Sigmoid colon (tissue), 7 donors: ENCODE measurements around the gene MVB12B. TPM values are rescaled to one million over a fixed set of nuclear protein-coding genes. Genes with fewer than 3 reads are reported as not detected.

ENCODE experiments used
- DNase-seq: peaks from one replicate; pipeline ENCODE4 v3.0.0-alpha.2; 2019
- H3K27ac ChIP-seq, 4 donors: fragments of 200-600 bp; sonication (generic); one replicate each; pipeline ENCODE4 v1.5.1; 2016 to 2019; ENCODE audit warnings: mild to moderate bottlenecking in 1 of 4
- H3K27me3 ChIP-seq, 3 donors: fragments of 200-600 bp; sonication (generic); one replicate each; pipeline ENCODE4 v1.5.1; 2019; ENCODE audit warnings: mild to moderate bottlenecking in 1 of 3
- H3K36me3 ChIP-seq, 4 donors: fragments of 200-600 bp; sonication (generic); one replicate each; pipeline ENCODE4 v1.5.1; 2016 to 2019
- H3K4me1 ChIP-seq, 4 donors: fragments of 200-600 bp; sonication (generic); one replicate each; pipeline ENCODE4 v1.5.1; 2017 to 2019
- H3K4me3 ChIP-seq, 4 donors: fragments of 200-600 bp; sonication (generic); one replicate each; pipeline ENCODE4 v1.5.1; 2017 to 2019; ENCODE audit warnings: mild to moderate bottlenecking in 2 of 4, moderate library complexity in 1 of 4
- H3K9me3 ChIP-seq, 4 donors: fragments of 200-600 bp in 3 of 4; sonication (generic) in 3 of 4; one replicate each; pipeline versions ENCODE4 v1.5.1 to v1.6.1; 2013 to 2019
- CTCF ChIP-seq, 4 experiments: fragments of 450-650 bp in 3 of 4; fragments of 200-600 bp in 1 of 4; IDR thresholded peaks; one replicate each; pipeline ENCODE4 v1.5.1; 2016 to 2019; ENCODE audit warnings: antibody characterized with exemption in 4 of 4, mild to moderate bottlenecking in 3 of 4, moderate library complexity in 2 of 4
- EP300 ChIP-seq, 4 donors: sonication (generic); formaldehyde crosslinking; IDR thresholded peaks; one replicate each; pipeline ENCODE4 v1.6.1; 2017; ENCODE audit warnings: antibody characterized with exemption in 4 of 4
- POLR2A ChIP-seq, 2 donors: fragments of 450-650 bp; IDR thresholded peaks; one replicate each; pipeline ENCODE4 v1.6.1; 2016; ENCODE audit warnings: antibody characterized with exemption in 2 of 2, mild to moderate bottlenecking in 2 of 2, moderate library complexity in 2 of 2
- POLR2AphosphoS5 ChIP-seq, 4 donors: sonication (generic); formaldehyde crosslinking; IDR thresholded peaks; one replicate each; pipeline ENCODE4 v1.6.1; 2017; ENCODE audit warnings: antibody characterized with exemption in 4 of 4
- WGBS, 2 donors: extraction: QIAGEN DNeasy Blood & Tissue Kit; methylation state at CpG; one replicate each; pipeline ENCODE4 v1.1.7; 2013; 5-methylcytosine and 5-hydroxymethylcytosine counted together
- intact Hi-C: fragments of 100-400 bp; cut with DNase I; formaldehyde crosslinking; loops from one replicate; pipeline ENCODE4 v1.15.1; 2023
- polyA plus RNA-seq, 3 donors: library from polyadenylated mRNA; stranded (reverse); fragments of 200-250 nt; gene quantifications; one replicate each; pipeline ENCODE4 v1.2.3, GENCODE V29; 2013
- total RNA-seq, 4 donors: library from RNA; depleted of rRNA; stranded (reverse); fragments of >200 nt; gene quantifications; one replicate each; pipeline ENCODE4 v1.1.0, GENCODE V29; 2016
- donor health status: healthy with polysubstance abuse.
- donor health status: Bipolar disorder and iron deficiency.
- donor health status: healthy.

Gene MVB12B
- total and polyA plus RNA-seq, 7 donors, result 5.1 to 14.4 (median 12.2) TPM

- Histone ChIP-seq H3K4me1 (no peaks in the 10 kb centered on the region), H3K9me3 (no peaks in the 10 kb centered on the region), H3K27ac (no peak overlapping the region), H3K36me3 (peaks cover 0 to 17% (median 0%) of the 10 kb centered on the region in 4 donors), H3K4me3 (no peak overlapping the region), H3K27me3 (no peaks in the 10 kb centered on the region)
- no peak for DNase-seq
- TF ChIP-seq POLR2AphosphoS5 (IDR thresholded peaks at IDR 0.05) (no peak), POLR2A (IDR thresholded peaks at IDR 0.05) (no peak), CTCF (IDR thresholded peaks at IDR 0.05) (no peak), EP300 (IDR thresholded peaks at IDR 0.05) (no peak)
- intact Hi-C loops, result no loop called here
- WGBS, 2 donors, result 88 to 90% methylated on average over 2 of the region's 2 CpGs
These were observed 121.5 kb downstream of the MVB12B start for GRCh38 chr9:126448136-126448535.

- DNase-seq, result no peak
- peaks cover 0 to 19% (median 0%) of the 10 kb centered on the region in 4 donors for H3K36me3 ChIP-seq
- WGBS, 2 donors, result 88 to 93% methylated on average over 14 of the region's 14 CpGs
- TF ChIP-seq POLR2A (IDR thresholded peaks at IDR 0.05) (no peak), CTCF (IDR thresholded peaks at IDR 0.05) (no peak), POLR2AphosphoS5 (IDR thresholded peaks at IDR 0.05) (no peak), EP300 (IDR thresholded peaks at IDR 0.05) (no peak)
- H3K9me3 ChIP-seq, result no peaks in the 10 kb centered on the region
- H3K4me3 ChIP-seq, result no peak overlapping the region
- H3K4me1 ChIP-seq, result no peaks in the 10 kb centered on the region
- no peak overlapping the region for H3K27ac ChIP-seq
- intact Hi-C loops, result no loop called here
- H3K27me3 ChIP-seq, result no peaks in the 10 kb centered on the region
These were observed 122.4 kb downstream of the MVB12B start for GRCh38 chr9:126448865-126449577.

GRCh38 chr9:126449725-126450667 is 123.4 kb downstream of the MVB12B start:
- no peak for DNase-seq
- intact Hi-C loops, result no loop called here
- TF ChIP-seq POLR2A (IDR thresholded peaks at IDR 0.05), result no peak
- TF ChIP-seq POLR2AphosphoS5 (IDR thresholded peaks at IDR 0.05), result no peak
- no peak for TF ChIP-seq EP300 (IDR thresholded peaks at IDR 0.05)
- TF ChIP-seq CTCF (IDR thresholded peaks at IDR 0.05), result no peak
- no peaks in the 10 kb centered on the region for H3K27me3 ChIP-seq
- 89 to 93% methylated on average over 12 of the region's 12 CpGs for whole genome bisulfite sequencing, 2 donors
- H3K36me3 ChIP-seq, result peaks cover 0 to 19% (median 0%) of the 10 kb centered on the region in 4 donors
- no peaks in the 10 kb centered on the region for H3K9me3 ChIP-seq
- H3K4me1 ChIP-seq, result no peaks in the 10 kb centered on the region
- no peak overlapping the region for H3K4me3 ChIP-seq
- no peak overlapping the region for H3K27ac ChIP-seq

- H3K4me3 ChIP-seq, result no peak overlapping the region
- DNase-seq, result no peak
- no peaks in the 10 kb centered on the region for H3K27me3 ChIP-seq
- no peaks in the 10 kb centered on the region for H3K4me1 ChIP-seq
- no peaks in the 10 kb centered on the region for H3K9me3 ChIP-seq
- TF ChIP-seq POLR2A (IDR thresholded peaks at IDR 0.05), result no peak
- no peak for TF ChIP-seq POLR2AphosphoS5 (IDR thresholded peaks at IDR 0.05)
- TF ChIP-seq EP300 (IDR thresholded peaks at IDR 0.05), result no peak
- no peak for TF ChIP-seq CTCF (IDR thresholded peaks at IDR 0.05)
- H3K27ac ChIP-seq, result no peak overlapping the region
- WGBS, 2 donors, result 95 to 96% methylated on average over 6 of the region's 6 CpGs
- intact Hi-C loops, result no loop called here
- peaks cover 0 to 25% (median 0%) of the 10 kb centered on the region in 4 donors for H3K36me3 ChIP-seq
These were observed 124.1 kb downstream of the MVB12B start for GRCh38 chr9:126450668-126451205.
